GM21619 (cell line): Measurements from ENCODE around the gene SLC12A8.

Source experiments
- ATAC-seq: cut with Tn5 transposase; IDR thresholded peaks from one replicate; pipeline ENCODE4 v1.9.1; 2021; ENCODE audit not compliant: unreplicated experiment

The SLC12A8 gene

DNA sequence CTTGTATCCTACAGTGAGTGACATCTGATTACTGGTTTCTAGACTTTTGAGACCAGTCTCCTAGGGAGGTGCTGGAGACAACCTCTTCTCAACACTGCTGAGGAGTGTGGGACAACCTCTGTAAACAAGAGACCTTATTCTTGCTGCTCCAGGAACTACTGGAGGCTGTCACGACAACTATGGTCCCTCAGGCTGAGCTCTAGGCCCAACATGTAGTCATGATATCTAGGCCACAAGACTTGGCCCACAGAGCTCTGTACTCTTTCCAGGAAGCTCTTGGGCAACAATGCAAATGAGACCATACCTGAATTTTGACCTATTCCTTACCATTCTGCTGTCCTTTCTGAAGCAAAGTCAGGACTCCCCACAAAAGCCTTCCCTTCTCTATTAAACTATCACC lies 132.5 kb downstream of the SLC12A8 start:
- no peak for ATAC-seq

DNA sequence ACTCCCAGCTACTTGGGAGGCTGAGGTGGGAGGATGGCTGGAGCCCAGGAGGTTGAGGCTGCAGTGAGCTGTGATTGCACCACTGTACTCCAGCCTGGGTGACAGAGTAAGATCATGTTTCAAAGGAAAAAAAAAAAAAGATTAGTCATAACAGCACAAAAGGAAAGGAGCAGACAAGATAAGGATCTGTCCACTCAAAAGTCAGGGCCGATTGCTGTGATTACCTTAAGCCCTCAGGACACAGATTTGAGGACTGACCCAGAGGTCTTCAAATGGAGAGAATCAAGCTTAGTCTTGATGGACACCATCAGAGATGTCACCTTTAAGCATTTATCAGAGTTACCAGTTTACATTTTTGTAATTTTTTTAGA lies 132.9 kb downstream of the SLC12A8 start:
- ATAC-seq, result no peak

DNA sequence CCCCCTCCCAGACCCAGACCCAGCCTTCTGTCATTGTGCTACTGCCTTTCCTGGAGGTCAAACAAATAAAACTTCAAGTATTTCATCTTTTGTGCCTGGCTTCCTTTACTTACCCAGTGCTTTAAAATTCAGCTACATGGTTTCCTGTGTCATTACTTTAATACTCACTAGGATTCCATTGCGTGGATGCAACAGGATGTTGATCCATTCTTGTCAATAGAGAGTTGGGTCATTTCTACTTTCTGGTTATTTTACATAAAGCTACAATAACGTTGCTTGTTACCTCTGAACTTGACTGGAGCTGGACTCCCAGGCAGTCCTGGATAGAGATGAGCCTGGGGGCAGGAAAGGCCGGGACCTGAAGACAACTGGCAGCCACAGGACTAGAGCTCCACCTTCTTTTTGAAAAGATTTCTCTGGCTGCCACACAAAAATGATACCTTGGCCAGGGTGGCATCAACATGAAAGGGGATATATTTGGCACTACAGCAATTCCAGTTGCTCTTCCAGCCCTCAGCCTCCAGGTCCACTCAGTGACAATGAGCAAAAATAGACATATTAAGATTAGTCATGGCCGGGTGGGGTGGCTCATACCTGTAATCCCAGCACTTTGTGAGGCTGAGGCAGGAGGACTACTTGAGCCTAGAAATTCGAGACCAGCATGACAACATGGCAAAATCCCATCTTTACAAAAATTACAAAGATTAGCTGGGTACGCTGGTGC lies 133.4 kb downstream of the SLC12A8 start:
- no peak for ATAC-seq

DNA sequence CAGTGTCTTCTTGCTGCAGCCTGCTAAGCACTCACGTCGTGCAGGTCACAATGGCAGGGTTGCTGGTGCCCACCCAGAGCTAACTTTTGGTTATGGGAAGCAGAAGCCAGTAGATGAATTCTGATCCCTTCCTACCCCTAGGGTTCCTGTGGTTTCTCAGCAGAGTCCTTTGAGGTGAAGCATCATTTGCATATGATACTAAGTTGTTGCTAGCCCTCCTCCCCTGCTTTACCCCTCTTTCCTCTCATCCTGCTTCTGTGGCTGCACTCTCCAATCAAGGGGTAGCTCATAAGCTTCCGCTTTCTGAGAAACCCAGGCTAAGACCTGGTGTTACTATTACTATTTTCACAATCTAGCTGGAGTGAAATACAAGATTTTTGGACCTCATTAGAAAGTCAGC lies 134.7 kb downstream of the SLC12A8 start:
- ATAC-seq, result no peak

DNA sequence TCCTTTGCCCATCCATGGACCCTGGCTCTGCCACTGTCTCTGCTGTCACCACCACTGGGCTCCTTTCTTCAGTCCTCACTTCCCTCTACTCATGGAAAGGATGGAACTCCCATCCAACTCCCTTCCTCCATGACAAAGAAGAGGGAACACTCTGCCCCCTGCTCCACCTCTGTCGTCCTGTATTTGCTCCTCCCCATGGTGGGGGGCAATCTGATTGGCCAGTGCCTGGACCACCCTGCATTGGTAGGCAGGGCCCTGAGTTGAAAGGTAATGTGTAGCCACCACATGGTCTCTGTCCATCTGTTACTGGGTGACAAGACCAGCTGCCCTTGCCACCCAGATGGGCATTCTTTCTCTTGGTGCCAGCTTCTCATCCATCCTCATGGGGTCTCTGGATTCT lies 136.1 kb downstream of the SLC12A8 start:
- ATAC-seq, result no peak

DNA sequence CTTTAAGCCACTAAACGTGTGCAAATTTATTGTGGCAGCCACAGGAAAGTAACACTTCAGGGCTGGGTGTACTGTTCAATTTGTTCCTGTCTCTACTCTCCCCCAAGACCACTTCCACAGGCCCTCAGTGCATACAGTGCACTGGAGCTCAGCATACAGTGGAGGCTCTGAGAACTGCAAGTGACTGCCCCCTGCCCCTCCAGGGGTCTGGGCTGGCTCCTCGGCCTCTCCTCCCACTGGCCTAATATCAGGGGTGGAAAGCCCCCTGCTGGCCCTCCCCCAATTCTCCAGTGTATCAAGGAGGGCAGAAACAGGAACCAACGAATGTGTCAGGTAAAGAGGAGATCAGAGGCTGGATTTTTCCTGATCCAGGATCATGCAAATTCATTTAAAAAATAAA lies 136.8 kb downstream of the SLC12A8 start:
- no peak for ATAC-seq

DNA sequence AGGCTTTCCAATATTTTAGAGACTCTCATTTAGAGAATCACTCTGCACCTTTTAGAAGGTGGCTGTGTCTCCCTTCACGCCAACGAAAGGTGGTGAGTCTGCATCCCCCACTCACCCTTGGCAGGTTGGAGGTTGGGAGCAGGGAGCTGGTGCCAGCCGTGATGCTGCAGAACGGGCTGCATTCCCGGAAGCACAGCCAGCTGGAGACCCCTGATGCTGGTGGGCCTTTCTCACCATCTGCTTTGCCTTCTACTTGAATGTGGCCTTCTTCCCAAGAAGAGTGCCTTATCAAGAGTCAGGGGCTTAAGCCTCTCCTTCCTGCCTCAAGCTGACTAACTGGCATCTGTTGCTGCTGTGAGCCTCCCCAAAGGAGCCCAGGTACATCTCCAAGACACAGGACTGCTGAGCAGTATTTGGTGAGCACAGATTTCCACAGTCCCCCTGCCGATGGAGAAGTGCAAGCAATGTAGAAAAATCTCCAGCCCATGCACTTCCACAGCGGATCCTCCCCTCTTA lies 139.1 kb downstream of the SLC12A8 start:
- ATAC-seq, result no peak

DNA sequence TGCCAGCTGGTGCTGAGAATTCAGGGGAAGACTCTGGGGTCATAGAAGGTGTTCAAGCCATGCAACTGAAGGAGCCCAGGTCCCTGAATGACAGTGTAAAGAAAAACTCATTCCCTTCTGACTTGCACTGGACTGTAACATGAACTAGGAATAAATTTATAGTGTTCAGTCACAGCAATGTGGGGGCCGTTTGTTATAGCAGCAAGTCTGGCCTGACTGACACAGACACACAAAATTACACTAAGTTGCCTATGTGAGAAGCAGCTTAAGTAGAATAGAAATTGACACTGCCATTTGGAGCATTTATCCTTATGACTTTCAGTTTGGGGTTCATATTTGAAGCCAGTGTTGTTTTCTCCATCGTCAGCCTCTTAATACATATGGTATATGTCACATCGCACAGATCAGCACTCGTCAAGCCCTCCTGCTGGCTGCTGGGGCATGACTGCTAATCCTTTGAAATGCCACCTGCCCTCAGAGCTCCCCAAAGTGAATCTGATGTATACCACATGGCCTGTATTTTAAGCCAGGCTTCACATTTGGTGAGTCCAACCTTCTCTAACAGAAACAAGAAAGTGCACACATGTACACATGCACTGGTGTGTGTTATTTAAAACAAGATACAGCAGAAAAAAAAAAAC lies 139.7 kb downstream of the SLC12A8 start:
- ATAC-seq, result no peak

DNA sequence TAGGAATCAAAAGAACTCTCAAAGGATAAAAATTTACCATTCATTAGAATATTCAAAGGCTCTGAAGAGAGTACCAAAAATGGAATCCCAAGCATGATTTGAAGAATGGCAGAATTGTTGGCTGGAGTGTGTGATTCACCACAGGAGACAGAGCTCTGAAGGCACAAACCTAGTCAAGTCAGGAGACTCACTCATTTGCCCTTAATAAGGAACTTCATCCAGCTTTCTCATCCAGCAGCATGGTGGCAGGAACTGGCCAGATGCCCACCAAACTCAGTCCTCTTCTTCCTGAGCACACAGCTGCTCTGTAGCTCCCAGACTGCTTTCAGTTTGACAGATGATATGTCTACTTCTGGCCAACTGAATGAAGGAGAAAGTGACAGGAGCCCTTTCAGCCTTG lies 140.2 kb downstream of the SLC12A8 start:
- no peak for ATAC-seq

DNA sequence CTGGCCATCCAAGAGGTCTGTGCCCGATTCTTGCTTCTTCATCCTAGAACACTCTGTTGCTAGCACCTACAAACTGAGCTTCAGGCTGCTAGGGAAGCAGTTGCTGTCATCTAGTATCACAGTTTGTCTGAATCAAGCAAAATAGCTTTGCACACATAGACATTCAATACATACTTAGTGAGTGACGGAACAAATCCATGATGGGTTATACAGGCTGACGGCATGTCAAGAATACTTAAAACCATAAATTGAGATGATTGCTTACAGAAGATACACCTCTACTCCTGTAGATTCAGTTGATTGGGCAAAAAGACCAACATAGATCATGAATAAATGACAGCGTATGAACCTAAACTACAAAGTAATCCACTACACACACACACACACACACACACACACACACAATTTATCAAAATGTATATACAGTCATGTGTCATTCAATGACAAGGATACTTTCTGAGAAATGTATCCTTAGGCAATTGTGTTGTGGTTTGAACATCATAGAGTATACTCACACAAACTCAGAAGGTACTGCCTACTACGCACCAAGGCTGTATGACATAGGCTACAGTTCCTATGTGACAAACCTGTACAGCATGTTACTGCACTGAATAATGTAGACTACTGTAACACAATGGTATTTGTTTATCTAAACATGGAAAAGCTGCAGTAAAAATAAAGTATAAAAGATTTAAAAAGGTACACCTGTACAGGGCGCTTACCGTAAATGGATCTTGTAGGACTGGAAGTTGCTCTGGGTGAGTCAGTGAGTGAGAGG lies 142.4 kb downstream of the SLC12A8 start:
- ATAC-seq, result no peak

DNA sequence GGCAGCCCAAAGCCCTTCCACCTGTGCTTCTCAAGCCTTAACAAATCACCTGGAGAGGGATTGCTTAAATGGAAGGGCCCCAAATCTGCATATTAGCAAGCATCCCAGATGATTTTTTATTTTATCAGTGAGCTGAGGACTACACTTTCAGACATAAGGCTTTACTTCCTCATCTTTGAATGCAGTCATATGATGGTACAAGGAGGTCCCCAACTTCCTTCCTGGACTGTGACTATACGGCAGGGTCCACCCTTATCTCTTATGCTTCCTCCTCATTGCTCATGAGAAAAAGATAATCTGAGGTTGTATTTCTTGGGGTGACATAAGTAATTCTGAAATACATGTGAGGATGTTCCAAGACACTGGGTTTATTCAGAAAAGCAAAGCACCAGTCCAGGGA lies 143.1 kb downstream of the SLC12A8 start:
- ATAC-seq, result no peak

DNA sequence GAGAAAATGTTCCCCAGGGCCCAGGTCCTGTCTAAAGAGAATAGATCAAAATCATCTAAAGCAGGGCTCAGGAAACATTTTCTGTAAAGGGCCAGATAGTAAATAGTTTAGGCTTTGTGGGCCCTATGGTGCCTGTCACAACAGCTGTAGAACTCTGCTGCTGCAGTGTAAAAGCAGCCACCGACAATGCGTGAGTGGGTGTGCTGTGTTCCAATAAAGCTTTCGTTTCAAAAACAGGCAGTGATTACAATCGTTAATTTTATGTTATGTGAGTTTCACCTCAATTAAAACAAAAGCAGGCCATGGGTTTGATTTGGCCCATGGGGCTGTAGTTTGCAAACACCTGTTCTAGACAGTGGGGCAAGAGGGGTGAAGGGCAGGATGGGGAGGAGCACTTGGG lies 144.3 kb downstream of the SLC12A8 start:
- no peak for ATAC-seq

DNA sequence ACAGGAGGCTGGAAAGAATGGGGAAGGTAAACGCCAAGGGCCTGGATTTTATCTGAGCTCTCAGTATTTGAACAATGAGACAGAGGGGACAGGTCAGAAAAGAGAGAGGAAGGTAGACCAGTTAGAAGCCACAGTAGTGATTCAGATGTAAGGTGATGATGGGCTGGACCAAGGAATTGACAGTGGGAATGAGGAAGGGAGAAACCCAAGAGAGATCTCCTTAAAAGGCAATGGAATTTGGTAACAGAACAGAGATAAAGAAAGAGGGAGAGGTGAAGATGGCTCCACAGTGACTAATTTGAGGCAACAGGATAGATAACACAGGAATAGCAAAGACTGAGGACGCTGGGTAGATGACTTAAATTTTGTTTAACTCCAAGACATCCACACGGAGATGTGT lies 145.3 kb downstream of the SLC12A8 start:
- ATAC-seq, result no peak

DNA sequence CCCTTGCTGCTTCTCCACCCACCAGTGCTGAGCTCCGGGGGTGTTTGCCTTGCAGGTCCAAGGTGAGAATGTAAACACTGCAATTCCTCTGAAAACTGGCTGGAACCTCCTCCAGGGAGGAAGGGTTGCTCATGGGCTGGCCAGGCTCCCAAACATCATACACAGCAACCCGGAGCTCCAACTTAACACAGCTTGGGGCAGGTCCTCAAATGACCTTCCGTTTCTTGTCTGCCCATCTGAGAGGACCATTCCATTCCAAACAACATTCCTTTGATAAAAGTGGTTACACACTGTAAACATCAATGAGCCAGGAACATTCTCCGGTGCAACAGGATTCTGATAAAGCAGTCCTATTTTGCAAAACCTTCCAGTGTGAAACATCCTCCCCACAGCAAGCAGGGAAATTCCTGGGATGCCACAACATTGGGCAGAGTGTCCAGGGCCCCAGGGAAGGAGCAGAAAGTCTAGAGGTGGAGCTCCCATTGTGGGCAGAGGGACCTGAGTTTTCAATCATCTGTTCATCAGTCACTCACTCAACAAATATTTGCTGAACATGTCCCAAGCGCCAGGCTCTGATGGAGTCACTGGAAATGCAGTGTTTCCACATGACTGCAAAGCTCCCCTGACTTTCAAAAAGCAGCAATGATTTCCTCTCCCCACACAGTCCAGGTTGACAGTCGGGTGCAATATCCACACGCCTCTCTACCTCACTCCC lies 149.5 kb downstream of the SLC12A8 start:
- no peak for ATAC-seq

DNA sequence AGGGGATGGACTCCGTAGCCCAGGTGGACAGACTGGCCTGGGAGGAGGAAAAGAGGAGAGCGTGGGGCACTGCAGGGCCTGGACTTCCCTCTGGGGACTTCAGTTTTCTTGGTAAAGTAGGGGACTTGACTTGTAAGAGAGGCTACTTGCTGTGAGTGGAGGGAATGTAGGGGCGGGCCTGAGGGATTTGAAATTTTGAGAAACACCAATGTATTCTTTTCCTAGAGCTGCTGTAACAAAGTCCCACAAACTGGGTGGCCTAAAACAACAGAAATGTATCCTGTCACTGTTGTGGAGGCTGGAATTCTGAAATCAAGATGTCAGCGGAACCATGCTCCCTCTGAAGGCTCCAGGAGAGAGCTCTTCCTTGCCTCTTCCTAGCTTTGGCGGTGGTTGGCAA lies 150.9 kb downstream of the SLC12A8 start:
- no peak for ATAC-seq

DNA sequence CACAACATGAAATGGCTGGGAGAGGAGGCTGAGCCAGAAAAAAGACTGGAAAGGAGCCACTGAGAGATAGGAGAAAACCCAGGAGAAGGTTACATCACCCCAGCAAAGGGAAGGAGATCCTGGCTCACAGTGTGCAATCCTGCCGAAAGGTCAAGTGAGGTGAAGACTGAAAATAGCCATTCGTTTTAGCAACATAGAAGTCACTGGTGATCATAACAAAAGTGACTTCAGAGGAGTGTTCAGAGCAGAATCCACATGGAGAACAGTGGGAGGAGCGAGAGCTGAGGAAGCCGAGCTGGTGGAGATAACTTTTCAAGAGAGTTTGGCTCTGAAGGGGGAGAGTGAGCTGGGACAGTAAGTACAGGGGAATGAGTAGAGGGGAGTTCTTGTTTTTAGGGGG lies 151.4 kb downstream of the SLC12A8 start:
- no peak for ATAC-seq

DNA sequence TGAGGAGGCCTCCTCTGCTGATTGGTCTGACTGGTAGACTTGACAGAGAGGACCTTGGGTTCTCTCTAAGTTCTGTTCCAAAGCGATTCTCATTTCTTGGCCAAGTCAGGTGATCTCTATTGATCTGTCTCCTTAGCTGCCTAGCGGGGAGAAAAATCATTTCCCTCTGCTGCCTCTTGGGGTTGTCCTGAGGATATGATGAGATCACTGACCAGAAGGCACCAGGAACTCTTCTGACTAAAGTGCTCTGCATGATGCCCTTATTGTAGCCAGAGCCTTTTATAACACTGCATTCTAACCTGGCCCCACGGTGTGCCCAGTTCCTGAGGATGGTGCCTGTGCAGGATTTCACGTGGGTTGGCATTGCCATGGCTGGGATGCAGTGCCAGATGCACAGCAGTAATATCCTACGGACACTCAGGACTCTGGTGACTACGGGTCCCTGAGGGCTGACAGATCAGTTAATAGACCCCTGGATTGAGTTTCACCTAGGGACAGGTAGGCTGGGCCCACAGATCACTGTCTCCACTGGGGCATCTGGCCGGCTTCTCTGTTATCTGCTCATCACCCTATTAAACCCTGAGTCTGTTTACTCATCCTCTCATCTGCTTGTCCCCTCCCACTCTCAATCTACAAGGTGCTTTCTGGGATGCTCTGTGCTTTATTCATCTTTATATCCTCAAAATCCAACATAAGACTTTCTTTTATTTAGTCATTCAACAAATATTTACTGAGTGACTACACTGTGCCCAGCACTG lies 152.9 kb downstream of the SLC12A8 start:
- no peak for ATAC-seq

DNA sequence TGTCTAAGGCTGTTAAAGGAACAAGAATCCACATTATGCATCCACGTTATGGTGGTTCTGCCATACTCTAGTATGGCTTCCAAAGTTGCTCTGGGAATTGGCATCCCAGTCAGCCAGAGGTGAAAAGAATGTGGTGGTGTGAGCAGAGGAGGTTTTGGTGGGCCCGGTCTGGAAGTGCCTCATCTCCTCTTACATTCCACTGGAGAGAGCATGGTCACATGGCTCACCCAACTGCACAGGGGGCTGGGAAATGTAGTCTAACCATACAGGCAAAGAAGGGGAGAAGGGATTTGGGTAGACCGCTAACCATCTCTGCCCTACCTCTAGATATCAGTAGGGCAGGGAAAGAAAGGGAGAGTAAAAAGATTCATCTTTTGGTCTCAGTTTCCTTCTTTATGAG lies 153.6 kb downstream of the SLC12A8 start:
- no peak for ATAC-seq

DNA sequence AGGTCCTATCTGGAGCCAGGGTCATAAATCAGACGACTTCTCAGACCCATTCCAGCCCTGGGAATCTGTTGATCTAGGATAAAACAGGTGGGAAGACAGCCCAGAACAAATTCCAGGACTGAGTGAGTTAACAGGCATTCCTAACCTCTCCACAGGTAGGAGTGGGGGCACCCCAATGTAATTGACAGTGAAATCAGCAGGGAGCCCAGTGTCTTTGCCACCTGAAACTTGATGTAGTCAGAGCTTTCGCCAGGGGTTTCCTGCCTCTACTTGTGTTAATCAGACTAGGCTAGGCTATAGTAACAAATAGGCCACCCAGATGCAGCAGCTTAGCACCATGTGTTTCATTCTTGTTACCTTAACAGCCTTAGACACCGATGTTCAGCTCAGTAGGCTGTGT lies 154.0 kb downstream of the SLC12A8 start:
- no peak for ATAC-seq

DNA sequence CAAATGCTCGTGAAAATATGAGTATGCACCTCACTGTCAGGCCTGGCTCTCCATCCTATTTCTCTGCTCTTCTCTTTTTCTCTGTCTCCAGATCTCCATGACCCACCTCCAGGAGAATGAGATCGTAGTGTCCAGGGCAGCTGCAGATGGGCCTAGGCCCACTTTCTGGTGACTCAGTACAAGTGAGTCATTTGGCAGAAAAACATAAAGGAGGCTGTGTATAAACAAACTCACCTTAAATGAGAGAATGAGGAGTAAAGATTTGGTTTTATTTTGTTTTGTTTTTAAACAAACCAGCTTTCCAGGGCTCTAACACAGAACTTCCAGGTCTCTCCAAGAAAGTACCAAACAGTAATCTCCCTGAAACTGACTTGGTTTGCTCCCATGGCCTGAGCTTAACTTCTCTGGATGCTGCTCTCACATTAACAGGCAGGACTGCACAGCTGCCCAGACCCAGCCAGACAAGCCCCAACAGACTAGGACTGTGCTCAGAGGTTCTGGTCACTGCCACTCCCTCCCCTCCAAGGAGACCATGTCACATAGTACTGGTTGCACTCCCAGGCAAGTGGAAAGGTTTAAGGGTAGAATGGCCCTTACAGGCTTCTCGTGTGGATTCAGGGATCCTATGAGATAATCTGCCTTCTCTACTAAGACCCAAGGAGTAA lies 155.2 kb downstream of the SLC12A8 start:
- ATAC-seq, result no peak
